ENCODE measurements around the gene PCNP.
"Not testable (repeated sequence)": the region's sequence is repeated elsewhere in the genome, so short reads cannot be mapped to it uniquely, and the experiment has no call there.

PCNP gene

GRCh38 chr3:101634591-101635196 is 60.7 kb downstream of the PCNP start:
- no peak for DNase-seq

- no peak for DNase-seq
Observed at GRCh38 chr3:101635345-101635744, 61.4 kb downstream of the PCNP start.

GRCh38 chr3:101635954-101636798 is 62.2 kb downstream of the PCNP start:
- DNase-seq = no peak

GRCh38 chr3:101637451-101637850 is 63.5 kb downstream of the PCNP start:
- DNase-seq = no peak

GRCh38 chr3:101638261-101638745 is 64.3 kb downstream of the PCNP start:
- no peak for DNase-seq

- DNase-seq = no peak
Observed at GRCh38 chr3:101639280-101639963, 65.4 kb downstream of the PCNP start.

- DNase-seq = no peak
Observed at GRCh38 chr3:101640256-101640655, 66.3 kb downstream of the PCNP start.

- not testable (repeated sequence) for DNase-seq
Observed at GRCh38 chr3:101641397-101642115, 67.6 kb downstream of the PCNP start.

- DNase-seq = no peak
Observed at GRCh38 chr3:101642441-101642840, 68.5 kb downstream of the PCNP start.

GRCh38 chr3:101643009-101643844 is 69.2 kb downstream of the PCNP start:
- no peak for DNase-seq

Measured in amniotic stem cell (primary cell).